HEK293T (cell line): ENCODE data around the gene ART4.

Experiments used
- CTCF ChIA-PET: fragments of 350-600 bp; formaldehyde crosslinking; extraction: SDS; loops from one replicate; lab custom pipeline; 2021; ENCODE audit warnings: antibody characterized with exemption, inconsistent platforms; lab: Yijun Ruan, JAX
- POLR2A ChIA-PET: fragments of 350-600 bp; formaldehyde crosslinking; extraction: SDS; loops from one replicate; lab custom pipeline; 2020; ENCODE audit warnings: antibody characterized with exemption, inconsistent platforms; lab: Yijun Ruan, JAX
- DNase-seq: peaks from one replicate; pipeline ENCODE4 v3.0.0; 2012; ENCODE audit warnings: mixed read lengths; ENCODE audit errors: extremely low spot score
- ARNT ChIP-seq: fragments of 450-650 bp; IDR thresholded peaks from 2 replicates; pipeline ENCODE4 v1.6.1; 2017; ENCODE audit warnings: mild to moderate bottlenecking
- BHLHE40 ChIP-seq: fragments of 450-650 bp; IDR thresholded peaks from 2 replicates; pipeline ENCODE4 v1.6.1; 2016; ENCODE audit warnings: mild to moderate bottlenecking, moderate library complexity, borderline replicate concordance
- CTBP1 ChIP-seq: fragments of 450-650 bp; IDR thresholded peaks from 2 replicates; pipeline ENCODE4 v1.6.1; 2016; ENCODE audit warnings: borderline replicate concordance
- ELF4 ChIP-seq: fragments of 450-650 bp; IDR thresholded peaks from 2 replicates; pipeline ENCODE4 v1.6.1; 2017; ENCODE audit warnings: antibody characterized with exemption
- FOXA1 ChIP-seq: fragments of 450-650 bp; IDR thresholded peaks from 2 replicates; pipeline ENCODE4 v1.6.1; 2016; ENCODE audit warnings: mild to moderate bottlenecking
- FOXK2 ChIP-seq: fragments of 450-650 bp; IDR thresholded peaks from 2 replicates; pipeline ENCODE4 v1.6.1; 2016; ENCODE audit warnings: mild to moderate bottlenecking
- FOXM1 ChIP-seq: fragments of 450-650 bp; IDR thresholded peaks from 2 replicates; pipeline ENCODE4 v1.6.1; 2017; ENCODE audit warnings: mild to moderate bottlenecking, borderline replicate concordance
- HDGF ChIP-seq: fragments of 450-650 bp; IDR thresholded peaks from 2 replicates; pipeline ENCODE4 v1.6.1; 2017; ENCODE audit warnings: antibody characterized with exemption, borderline replicate concordance
- L3MBTL2 ChIP-seq: fragments of 450-650 bp; conservative IDR thresholded peaks from 2 replicates; pipeline ENCODE4 v1.6.1; 2016; ENCODE audit warnings: mild to moderate bottlenecking
- LEF1 ChIP-seq: fragments of 450-650 bp; IDR thresholded peaks from 2 replicates; pipeline ENCODE4 v1.6.1; 2017; ENCODE audit warnings: mild to moderate bottlenecking, borderline replicate concordance
- NFRKB ChIP-seq: fragments of 450-650 bp; IDR thresholded peaks from 2 replicates; pipeline ENCODE4 v1.6.1; 2016; ENCODE audit warnings: mild to moderate bottlenecking, moderate library complexity
- SP1 ChIP-seq: fragments of 450-650 bp; IDR thresholded peaks from 2 replicates; pipeline ENCODE4 v1.6.1; 2017
- SUZ12 ChIP-seq: fragments of 450-650 bp; IDR thresholded peaks from 2 replicates; pipeline ENCODE4 v1.6.1; 2016; ENCODE audit warnings: mild to moderate bottlenecking
- TARDBP ChIP-seq: fragments of 450-650 bp; IDR thresholded peaks from 2 replicates; pipeline ENCODE4 v1.6.1; 2016
- ZNF384 ChIP-seq: fragments of 450-650 bp; IDR thresholded peaks from 2 replicates; pipeline ENCODE4 v1.6.1; 2016
- TF ChIP-seq, protein P1 (sequence below): fragments of 450-650 bp; IDR thresholded peaks from 2 replicates; pipeline ENCODE4 v1.6.1; 2016

The ART4 gene

DNA sequence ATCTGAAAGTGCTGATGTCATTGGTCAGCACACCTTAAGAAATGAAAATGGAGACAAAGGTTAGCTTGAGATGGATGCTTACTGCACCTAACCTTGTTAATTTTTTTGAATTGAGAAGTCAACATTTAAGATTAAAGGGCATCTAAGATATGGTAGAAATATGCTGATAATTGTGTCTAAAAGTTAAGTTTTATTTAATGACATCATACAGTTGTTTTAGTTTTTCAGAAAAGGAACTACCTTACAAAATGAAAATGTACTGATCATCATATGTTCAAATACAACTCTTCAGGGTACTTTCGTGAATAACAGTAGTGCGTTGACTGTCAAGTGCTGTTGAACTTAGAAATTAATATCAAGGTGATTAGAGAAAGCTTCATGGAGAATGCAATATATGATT lies 31.8 kb downstream of the ART4 start:
- no peak for DNase-seq
- ChIA-PET CTCF (interaction anchor here (0.5 kb wide), 1 partner anchor 717 kb away, joined by 4 read pairs; no protein-coding TSS in a partner anchor), POLR2A (interaction anchor here (1.4 kb wide), 1 partner anchor 40 kb away, joined by 6 read pairs; a partner anchor contains a TSS)
- TF ChIP-seq FOXA1 (no peak), LEF1 (no peak), TARDBP (no peak), NFRKB (no peak), ELF4 (no peak), FOXK2 (no peak), FOXM1 (no peak), BHLHE40 (no peak), SP1 (no peak), HDGF (no peak), ZNF384 (no peak), L3MBTL2 (no peak), CTBP1 (no peak), SUZ12 (no peak), ARNT (no peak)
- TF ChIP-seq, protein P1, sequence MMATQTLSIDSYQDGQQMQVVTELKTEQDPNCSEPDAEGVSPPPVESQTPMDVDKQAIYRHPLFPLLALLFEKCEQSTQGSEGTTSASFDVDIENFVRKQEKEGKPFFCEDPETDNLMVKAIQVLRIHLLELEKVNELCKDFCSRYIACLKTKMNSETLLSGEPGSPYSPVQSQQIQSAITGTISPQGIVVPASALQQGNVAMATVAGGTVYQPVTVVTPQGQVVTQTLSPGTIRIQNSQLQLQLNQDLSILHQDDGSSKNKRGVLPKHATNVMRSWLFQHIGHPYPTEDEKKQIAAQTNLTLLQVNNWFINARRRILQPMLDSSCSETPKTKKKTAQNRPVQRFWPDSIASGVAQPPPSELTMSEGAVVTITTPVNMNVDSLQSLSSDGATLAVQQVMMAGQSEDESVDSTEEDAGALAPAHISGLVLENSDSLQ: no peak

GRCh38 chr12:14810953-14811483 lies 32.3 kb downstream of the ART4 start:
- POLR2A ChIA-PET: interaction anchor here (0.9 to 1.4 kb wide), 2 partner anchors 8 to 40 kb away, joined by 3 to 6 read pairs; partner anchors contain the start of gene WBP11
- no peak for TF ChIP-seq FOXK2
- TF ChIP-seq FOXA1: no peak
- TF ChIP-seq ELF4: no peak
- no peak for TF ChIP-seq ARNT
- TF ChIP-seq, protein P1: no peak
- no peak for TF ChIP-seq FOXM1
- TF ChIP-seq L3MBTL2: no peak
- TF ChIP-seq SUZ12: no peak
- no peak for TF ChIP-seq BHLHE40
- TF ChIP-seq CTBP1: no peak
- TF ChIP-seq LEF1: no peak
- TF ChIP-seq HDGF: no peak
- CTCF ChIA-PET: interaction anchor here (0.5 kb wide), 1 partner anchor 718 kb away, joined by 4 read pairs; no protein-coding TSS in a partner anchor
- peak; percentile 13 for DNase-seq

DNA sequence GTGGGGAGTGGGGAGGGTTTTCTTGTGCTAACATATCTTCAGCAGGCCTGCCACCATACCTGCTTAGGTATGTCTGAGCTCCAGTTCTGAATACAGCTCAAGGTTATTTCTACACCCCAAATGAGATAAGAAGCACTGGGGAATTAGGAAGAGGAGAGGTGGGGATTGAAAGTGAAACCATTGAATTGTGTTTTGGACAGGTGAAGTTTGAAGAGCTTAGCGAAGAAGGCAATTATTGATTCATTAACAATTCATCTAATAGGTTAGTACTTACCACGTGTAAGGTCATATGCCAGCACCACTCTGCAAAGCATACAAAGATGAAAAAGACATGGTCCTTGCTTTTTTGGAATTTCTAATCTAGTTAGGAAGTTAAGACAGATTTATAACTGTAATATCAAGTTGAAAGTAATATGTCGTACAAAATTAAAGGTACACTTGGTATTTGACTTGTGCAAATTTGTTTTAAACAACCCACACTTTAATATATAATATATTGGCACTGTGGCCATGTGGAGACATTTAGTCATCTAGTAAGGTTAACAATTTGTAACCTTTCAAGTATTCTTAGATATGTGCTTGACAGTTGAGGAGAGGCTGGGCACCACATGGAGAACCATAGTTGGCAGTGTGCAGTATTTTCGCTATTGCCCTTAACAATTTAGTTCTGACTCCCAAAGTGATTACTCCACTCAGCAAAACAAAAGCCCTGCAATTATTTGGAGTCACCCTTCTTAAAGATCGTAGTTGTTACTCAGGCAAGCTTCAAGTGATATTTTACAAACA lies 33.0 kb downstream of the ART4 start:
- ChIA-PET POLR2A (interaction anchor here (0.9 to 1.4 kb wide), 2 partner anchors 8 to 39 kb away, joined by 3 to 6 read pairs; partner anchors contain the start of gene WBP11), CTCF (interaction anchor here (0.6 kb wide), 1 partner anchor 26 kb away, joined by 3 read pairs; no protein-coding TSS in a partner anchor)
- DNase-seq: no peak
- TF ChIP-seq, protein P1: no peak
- TF ChIP-seq FOXM1 (no peak), FOXA1 (no peak)

- peak; percentile 10 for DNase-seq
- TF ChIP-seq BHLHE40 (no peak), NFRKB (no peak), LEF1 (no peak), ZNF384 (no peak), ELF4 (no peak), SP1 (no peak), TARDBP (no peak), L3MBTL2 (no peak; the same call in 1 of the 2 replicates), FOXA1 (no peak), CTBP1 (no peak), ARNT (no peak), SUZ12 (no peak), FOXK2 (no peak), HDGF (no peak), FOXM1 (no peak)
- TF ChIP-seq, protein P1: no peak
- ChIA-PET POLR2A (interaction anchor here (0.5 to 3.1 kb wide), 11 partner anchors 10 to 1079 kb away, joined by 3 to 69 read pairs (median 3); partner anchors contain the start of genes SMCO3 and STRAP), CTCF (interaction anchor here (0.9 kb wide), 1 partner anchor 11 kb away, joined by 3 read pairs; no protein-coding TSS in a partner anchor)
Observed at GRCh38 chr12:14803830-14804160, 39.5 kb downstream of the ART4 start.
